HG02623 (cell line): ENCODE data around the gene KRTAP5-6.

Experiments used
- ATAC-seq: cut with Tn5 transposase; IDR thresholded peaks from one replicate; pipeline ENCODE4 v1.9.1; 2021; ENCODE audit warnings: moderate library complexity; ENCODE audit not compliant: unreplicated experiment

KRTAP5-6 gene, protein sequence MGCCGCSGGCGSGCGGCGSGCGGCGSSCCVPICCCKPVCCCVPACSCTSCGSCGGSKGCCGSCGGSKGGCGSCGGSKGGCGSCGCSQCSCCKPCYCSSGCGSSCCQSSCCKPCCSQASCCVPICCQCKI

DNA sequence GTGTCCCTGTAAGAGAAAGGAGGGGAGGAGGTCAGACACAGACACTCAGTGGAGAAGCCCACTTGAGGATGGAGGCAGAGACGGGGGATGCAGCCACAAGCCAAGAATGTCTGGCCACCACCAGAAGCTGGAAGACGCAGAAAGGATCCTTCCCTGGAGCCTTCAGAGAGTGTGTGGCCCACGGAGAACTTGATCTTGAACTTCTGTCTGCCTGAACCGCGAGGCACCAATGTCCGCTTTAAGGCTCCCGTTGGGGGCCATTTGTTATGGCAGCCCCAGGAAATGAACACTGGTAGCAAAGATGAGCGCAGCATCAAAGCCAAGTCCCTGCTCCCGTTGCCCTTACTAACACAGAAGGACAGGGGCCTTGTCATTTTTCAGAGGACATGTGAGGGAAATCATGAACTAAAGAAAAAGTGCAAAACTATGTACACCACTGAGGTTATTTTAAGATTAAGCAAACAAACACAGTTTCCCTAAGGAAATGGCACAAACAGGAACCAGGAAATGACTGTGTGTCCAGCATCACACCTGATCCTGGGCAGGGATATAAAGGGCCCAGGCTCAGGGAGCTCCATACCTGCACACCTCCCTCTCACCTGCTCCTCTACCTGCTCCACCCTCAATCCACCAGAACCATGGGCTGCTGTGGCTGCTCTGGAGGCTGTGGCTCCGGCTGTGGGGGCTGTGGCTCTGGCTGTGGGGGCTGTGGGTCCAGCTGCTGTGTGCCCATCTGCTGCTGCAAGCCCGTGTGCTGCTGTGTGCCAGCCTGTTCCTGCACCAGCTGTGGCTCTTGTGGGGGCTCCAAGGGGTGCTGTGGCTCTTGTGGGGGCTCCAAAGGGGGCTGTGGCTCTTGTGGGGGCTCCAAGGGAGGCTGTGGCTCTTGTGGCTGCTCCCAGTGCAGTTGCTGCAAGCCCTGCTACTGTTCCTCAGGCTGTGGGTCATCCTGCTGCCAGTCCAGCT is at the start of gene KRTAP5-6:
Gene KRTAP5-6, plus strand, starts transcription at position 588 of the 963 bp plus-strand sequence. Its CDS starts 51 bp downstream, at position 639.
- no peak for ATAC-seq

DNA sequence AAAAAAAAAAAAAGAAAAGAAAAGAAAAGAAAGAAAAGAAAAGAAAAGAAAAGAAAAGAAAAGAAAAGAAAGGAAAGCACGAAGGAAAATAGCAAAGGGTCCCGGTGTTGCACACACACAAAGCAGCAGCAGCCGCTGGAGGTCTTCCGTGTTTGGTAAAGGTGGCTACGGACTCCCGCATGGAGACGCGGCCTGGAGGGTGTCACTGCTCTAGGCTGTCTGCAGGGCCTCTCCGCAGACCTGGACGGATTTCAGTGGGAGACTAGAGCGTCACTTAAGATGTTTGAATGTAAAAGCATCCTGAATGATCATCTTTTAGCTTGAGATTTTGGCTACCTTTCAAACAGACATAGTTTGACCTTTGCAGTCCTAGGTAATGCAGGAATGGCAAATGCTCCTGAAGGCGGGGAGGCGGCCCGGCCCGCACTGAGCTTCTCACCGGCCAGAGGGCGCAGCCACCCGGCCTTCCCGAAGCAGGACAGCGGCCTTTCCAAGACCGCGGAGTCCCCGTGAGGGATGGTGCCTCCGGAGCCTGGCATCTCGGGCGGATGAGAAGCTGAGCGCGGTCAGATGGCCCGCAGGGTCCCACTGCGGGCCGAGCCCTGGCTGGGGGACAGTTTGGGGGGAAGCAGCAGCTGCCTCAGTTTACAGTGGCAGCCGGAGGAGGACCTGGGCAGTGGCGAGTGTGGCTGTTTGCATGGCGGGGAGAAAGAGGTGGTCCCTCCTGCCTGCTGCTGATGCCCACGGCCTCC is 48.9 kb upstream of the KRTAP5-6 start:
- ATAC-seq = no peak

DNA sequence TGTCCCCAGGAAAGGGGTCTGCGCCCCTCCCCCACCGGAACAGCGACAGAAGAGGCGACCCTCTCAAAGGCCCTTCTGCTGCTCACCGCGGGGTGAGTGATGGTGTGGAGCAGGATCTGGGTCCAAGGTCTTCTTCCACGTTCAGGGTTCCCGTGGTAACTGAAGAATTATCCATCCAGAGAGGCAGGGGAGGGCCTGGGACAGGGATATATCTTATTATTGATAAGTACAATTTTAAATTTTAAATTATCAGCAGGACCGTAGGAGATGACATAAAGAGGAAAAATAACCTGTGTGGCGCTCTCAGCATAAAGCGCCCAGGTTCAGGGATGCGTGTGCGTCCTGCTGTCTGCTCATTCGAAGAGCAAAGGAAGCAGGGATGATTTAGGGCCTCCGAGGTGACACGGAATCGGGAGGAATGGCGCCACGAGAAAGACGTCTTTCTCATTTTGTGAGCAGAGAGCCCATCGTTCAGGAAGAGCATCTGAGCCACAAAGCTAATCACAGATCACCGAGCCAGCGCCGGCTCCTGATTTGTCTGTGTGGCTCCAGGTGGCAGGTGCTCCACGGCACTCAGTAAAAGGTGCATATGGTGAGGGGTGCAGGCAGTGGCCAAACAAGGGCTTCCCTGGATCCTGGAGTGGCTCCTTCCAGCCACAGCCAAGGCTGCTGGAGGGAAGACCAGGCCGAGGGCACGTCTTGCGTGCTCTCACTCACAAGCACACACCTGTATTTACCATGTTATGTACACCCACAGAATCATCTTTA is 48.2 kb upstream of the KRTAP5-6 start:
- ATAC-seq = no peak

DNA sequence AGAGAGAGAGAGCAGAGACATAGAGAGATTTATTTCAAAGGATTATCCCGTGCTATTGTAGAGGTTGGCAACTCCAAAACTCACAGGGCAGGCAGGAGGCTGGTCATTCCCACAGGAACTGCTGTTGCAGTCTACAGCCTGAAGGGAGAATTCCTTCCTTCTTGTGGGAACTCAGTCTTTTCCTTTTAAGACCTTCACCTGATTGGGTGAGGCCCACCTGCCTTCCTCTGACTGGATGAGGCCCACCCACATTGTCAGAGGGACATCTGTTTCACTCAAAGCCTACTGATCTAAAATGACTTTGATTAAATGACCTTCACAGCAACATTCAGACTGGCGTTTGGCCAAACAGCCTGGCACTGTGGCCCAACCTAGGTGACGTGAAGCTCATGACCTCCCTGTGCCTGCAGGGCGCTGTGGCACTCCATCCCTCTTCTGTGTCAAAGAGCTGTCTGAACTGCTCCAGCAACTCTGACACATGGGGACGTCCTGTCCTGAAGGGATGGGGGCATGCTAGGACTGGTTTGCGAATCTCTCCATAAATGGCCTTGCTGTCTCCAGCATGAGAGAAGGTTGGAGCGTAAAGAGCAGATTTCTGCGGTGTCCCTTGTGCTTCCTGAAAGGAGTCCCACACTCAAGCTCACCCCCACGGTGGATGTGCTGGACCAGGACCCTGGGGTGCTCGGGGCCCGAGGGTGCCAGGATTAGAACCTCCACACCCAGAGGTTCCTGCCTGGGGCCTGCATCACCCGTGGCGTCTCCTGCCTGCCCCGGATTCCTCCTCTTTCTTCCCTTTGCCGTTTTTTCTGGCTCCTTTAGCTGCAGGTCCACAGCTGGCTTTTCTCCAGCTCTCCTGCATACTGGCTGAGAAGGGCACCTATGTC is 46.7 kb upstream of the KRTAP5-6 start:
- ATAC-seq = no peak

DNA sequence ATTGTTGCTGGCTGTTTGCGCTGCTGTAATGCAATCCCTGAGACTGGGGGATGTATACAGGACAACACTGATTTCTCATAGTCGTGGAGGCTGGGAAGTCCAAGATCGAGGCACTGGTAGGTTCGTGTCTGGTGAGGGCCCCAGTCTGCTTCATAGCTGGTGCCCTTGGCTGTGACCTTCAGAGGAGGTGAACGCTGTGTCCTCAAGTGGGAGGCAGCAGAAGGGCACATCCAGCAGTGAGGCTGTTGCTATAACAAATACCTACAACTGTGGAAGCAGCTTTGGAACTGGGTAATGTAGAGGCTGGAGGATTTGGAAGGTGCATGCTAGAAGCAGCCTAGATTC is 46.1 kb upstream of the KRTAP5-6 start:
- ATAC-seq = no peak

GRCh38 chr11:1651411-1651980 is 45.5 kb upstream of the KRTAP5-6 start:
- no peak for ATAC-seq

GRCh38 chr11:1652026-1652425 is 45.0 kb upstream of the KRTAP5-6 start:
- ATAC-seq = no peak

DNA sequence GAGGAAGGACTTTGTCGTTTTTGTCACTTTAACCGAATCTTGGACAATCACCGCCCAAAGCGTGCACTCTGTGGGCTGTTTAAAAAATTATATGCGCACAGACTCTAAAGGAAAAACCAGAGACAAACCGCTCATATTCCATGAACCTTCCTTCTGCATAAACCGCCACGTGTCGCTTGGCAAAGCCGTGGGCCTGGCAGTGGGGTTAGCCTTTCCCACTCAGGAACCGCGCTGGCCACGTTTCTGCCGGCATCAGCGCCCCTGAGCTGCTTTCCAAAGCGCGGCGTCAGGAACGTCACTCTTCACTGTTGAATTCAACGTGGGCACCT is 44.6 kb upstream of the KRTAP5-6 start:
- no peak for ATAC-seq

DNA sequence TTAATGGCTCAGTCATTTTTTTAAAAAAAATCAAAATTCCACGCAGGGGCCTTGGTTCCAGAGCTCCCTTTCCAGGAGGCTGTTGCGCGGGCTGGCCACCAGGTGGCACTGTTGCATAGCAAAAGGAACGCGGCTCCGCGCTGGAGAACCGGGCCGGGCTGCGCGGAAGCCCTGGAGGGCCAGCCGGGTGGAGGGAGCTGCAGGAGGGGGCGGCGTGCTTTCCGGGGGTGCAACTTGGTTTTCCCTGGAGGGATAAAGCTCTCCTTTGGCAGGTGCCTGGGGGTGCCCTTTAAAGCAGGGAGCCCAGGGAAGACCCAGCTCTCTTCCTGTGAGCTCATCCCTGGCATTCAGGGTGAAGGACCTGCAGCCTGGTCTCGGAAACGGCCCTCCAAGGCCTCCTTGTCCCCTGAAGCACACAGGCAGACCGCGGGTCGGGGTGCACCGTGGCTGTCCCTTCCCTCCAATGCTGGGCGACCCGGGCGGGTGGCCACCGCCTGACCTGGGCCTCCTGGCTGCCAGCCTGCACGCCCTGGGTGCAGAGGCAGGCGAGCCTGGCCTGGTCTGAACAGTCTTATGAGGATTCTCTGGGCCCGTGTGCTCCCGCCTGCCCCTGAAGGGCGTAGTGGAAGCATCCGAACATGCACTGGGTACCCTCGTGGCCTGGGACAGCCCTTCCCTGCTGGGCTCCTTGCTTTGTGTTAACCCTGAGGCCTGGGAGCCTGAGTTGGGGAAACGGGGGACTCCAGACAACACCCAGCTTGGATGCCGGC is 44.0 kb upstream of the KRTAP5-6 start:
- ATAC-seq = no peak

GRCh38 chr11:1653541-1654387 is 43.2 kb upstream of the KRTAP5-6 start:
- no peak for ATAC-seq

DNA sequence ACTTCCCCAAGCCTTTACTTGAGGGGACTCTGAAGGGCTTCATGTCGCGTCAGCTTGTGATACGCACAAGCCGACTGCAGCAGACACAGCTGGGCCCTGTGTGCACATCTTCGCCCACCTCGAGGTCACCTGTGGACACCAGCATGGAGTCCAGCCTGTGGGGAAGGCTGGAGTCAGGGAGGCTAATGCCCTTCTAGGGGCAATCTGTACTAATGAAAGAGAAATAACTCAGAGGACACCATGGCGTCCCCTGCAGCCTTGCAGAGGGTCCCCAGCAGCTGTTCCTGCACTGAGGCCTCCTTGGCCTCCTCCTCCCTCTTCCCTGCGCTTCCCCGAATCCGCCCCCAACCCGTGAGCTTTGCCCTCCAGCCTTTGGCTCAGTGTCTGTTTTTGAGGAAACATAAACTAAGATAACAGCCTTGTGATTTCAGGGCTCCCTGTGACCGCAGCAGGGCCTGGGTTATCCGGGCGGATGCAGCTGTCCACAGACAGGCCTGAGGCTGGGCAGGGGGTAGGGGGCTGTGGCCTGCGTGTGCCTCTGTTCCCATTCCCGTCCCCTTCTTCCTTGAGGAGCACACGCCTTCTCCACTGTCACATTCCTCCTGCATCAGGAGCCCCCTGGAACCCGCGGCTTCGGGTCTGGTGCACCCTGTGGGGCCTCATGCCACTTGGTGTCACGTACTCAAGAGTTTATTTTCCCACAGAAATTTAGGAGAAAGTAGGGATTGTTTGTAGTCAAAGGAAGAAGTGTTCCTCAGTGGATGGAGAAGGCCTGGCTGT is 42.4 kb upstream of the KRTAP5-6 start:
- ATAC-seq = no peak

DNA sequence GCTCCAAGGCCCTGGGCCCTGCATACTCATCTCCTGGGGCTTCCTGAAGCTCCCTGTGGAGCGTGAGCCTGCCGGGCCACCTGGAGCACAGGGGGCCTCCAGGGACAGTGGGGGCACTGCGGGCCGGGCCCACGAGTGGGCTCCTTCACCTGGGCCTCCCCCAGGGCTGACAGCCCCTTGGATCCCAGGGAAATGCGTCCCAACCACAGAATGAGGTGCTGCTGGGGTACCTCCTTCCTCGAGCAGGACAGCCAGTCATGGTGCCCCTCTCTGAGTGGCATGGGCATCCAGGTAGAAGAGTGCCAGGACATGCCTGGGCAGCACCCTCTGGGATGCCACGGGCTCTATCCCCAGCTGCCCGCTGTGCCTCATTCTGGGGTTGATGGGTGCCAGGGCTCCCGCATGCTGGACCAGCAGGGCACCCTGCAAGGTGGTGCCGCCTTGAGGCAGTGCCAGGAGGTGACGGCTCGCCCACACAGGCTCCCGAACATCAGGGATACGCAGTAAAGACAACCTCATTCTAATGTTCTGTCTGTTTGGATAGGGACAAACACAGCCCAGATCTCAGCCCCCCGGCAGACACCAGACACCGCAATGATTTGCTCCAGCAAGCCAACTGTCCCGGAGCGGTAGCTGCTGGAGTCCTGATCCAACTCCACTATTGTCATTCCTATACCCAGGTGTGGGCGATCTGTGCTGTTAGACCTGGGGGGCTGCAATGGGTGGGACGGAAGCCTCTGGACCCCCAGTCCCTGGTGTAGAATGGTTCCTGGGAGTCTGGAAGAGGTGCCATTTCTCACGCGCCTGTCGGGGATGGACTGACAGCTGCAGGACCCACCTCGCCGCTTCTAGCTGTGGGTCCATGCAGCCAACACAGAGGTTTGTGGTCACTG is 41.6 kb upstream of the KRTAP5-6 start:
- no peak for ATAC-seq

GRCh38 chr11:1656061-1656441 is 40.9 kb upstream of the KRTAP5-6 start:
- no peak for ATAC-seq

DNA sequence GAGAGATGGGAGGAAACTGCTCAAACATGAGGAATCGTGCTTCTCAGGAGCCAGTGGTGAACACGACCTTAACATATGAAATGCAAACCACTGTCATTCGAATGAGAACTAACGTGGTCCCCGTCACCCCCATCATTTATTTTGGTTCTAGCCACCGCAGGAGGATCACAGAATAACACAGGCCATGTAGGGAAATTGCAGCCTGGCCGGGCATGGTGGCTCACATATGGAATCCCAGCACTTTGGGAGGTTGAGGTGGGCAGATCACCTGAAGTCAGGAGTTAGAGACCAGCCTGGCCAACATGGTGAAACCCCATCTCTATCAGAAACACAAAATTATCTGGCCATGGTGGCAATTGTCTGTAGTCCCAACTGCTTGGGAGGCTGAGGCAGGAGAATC is 40.3 kb upstream of the KRTAP5-6 start:
- no peak for ATAC-seq

- no peak for ATAC-seq
Measured at GRCh38 chr11:1659506-1659905, 37.5 kb upstream of the KRTAP5-6 start.

- ATAC-seq = no peak
Measured at GRCh38 chr11:1660111-1660867, 36.7 kb upstream of the KRTAP5-6 start.
